ENCODE results near the gene CAP1.
"Not testable (repeated sequence)": the region's sequence is repeated elsewhere in the genome, so short reads cannot be mapped to it uniquely, and the experiment has no call there.

CAP1 gene

DNA sequence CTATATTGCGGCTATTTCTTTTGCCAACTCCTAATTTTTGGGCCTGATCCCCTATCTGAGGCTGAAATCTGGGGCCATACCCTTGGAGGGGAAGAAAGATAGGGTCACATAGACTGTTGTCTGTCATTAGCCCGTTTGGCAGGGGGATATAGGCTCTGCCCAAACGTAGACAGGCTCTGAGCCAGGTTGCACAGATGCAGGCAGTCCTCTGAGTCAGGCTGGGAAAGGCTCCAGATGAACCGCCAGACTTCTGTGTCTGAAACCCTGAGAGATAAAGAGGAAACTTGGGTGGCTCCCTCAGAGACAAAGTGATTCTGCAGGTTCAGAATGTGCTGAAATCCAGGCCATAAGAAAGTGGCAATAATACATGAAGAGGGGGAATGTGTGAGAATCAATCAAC lies 4.0 kb upstream of the CAP1 start:
- no peaks in the 10 kb centered on the region for H3K9me3 ChIP-seq (ENCODE audit: insufficient read depth, low read depth, low read length)
- H3K4me2 ChIP-seq (ENCODE audit: low read depth, low read length, poor library complexity, severe bottlenecking) = no peak overlapping the region
- peaks cover 5% of the 10 kb centered on the region for H3K27me3 ChIP-seq (ENCODE audit: insufficient read depth, low read length, poor library complexity, severe bottlenecking)
- H3K9me2 ChIP-seq (replicated peaks; ENCODE audit: low read depth, low read length) = no peaks in the 10 kb centered on the region
- H2AFZ ChIP-seq (ENCODE audit: low read length) = no peak overlapping the region
- H3K4me1 ChIP-seq (ENCODE audit: insufficient read depth, low read length, poor library complexity, severe bottlenecking) = peaks cover 42% of the 10 kb centered on the region
- H3K4me3 ChIP-seq (ENCODE audit: low read length, poor library complexity, severe bottlenecking) = no peak overlapping the region
- no peak for TF ChIP-seq EZH2phosphoT487 (IDR thresholded peaks at IDR 0.05; ENCODE audit: borderline replicate concordance)
- TF ChIP-seq, protein P1, sequence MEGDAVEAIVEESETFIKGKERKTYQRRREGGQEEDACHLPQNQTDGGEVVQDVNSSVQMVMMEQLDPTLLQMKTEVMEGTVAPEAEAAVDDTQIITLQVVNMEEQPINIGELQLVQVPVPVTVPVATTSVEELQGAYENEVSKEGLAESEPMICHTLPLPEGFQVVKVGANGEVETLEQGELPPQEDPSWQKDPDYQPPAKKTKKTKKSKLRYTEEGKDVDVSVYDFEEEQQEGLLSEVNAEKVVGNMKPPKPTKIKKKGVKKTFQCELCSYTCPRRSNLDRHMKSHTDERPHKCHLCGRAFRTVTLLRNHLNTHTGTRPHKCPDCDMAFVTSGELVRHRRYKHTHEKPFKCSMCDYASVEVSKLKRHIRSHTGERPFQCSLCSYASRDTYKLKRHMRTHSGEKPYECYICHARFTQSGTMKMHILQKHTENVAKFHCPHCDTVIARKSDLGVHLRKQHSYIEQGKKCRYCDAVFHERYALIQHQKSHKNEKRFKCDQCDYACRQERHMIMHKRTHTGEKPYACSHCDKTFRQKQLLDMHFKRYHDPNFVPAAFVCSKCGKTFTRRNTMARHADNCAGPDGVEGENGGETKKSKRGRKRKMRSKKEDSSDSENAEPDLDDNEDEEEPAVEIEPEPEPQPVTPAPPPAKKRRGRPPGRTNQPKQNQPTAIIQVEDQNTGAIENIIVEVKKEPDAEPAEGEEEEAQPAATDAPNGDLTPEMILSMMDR (conservative IDR thresholded peaks at IDR 0.05; ENCODE audit: low read length) = no peak
- H3K9ac ChIP-seq (ENCODE audit: low read depth, low read length, poor library complexity, severe bottlenecking) = peak overlapping the region; percentile 7
- H3K79me2 ChIP-seq (ENCODE audit: insufficient read depth, low read length) = peaks cover 10% of the 10 kb centered on the region
- H3K36me3 ChIP-seq (ENCODE audit: insufficient read depth, low read length) = no peaks in the 10 kb centered on the region
- peaks cover 9% of the 10 kb centered on the region for H4K20me1 ChIP-seq (ENCODE audit: insufficient read depth, low read length, poor library complexity, severe bottlenecking)
- peaks cover 13% of the 10 kb centered on the region for H3F3A ChIP-seq (ENCODE audit: low read depth)

DNA sequence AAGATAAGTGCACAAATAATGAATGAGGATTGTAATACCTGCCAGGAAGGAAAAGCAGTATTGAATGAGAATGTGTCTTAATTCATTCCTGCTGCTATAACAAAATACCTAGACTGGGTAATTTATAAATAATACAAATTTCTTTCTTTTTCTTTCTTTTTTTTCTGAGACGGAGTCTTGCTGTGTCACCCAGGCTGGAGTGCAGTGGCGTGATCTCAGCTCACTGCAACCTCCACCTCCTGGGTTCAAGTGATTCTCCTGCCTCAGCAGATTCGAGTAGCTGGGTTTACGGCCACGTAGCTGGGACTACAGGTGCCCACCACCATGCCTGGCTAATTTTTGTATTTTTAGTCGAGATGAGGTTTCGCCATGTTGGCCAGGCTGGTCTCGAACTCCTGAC lies 3.3 kb upstream of the CAP1 start:
- peaks cover 17% of the 10 kb centered on the region for H3K79me2 ChIP-seq (ENCODE audit: insufficient read depth, low read length)
- not testable (repeated sequence) for H3K9me2 ChIP-seq (replicated peaks; ENCODE audit: low read depth, low read length); H3K4me2 ChIP-seq (ENCODE audit: low read depth, low read length, poor library complexity, severe bottlenecking); H3K4me3 ChIP-seq (ENCODE audit: low read length, poor library complexity, severe bottlenecking); H3K27me3 ChIP-seq (ENCODE audit: insufficient read depth, low read length, poor library complexity, severe bottlenecking); H3K36me3 ChIP-seq (ENCODE audit: insufficient read depth, low read length); H2AFZ ChIP-seq (ENCODE audit: low read length); H3K9me3 ChIP-seq (ENCODE audit: insufficient read depth, low read depth, low read length)
- H4K20me1 ChIP-seq (ENCODE audit: insufficient read depth, low read length, poor library complexity, severe bottlenecking) = peaks cover 16% of the 10 kb centered on the region
- H3K9ac ChIP-seq (ENCODE audit: low read depth, low read length, poor library complexity, severe bottlenecking) = peak overlapping the region; percentile 7
- H3K4me1 ChIP-seq (ENCODE audit: insufficient read depth, low read length, poor library complexity, severe bottlenecking) = peaks cover 48% of the 10 kb centered on the region
- H3F3A ChIP-seq (ENCODE audit: low read depth) = peaks cover 13% of the 10 kb centered on the region

DNA sequence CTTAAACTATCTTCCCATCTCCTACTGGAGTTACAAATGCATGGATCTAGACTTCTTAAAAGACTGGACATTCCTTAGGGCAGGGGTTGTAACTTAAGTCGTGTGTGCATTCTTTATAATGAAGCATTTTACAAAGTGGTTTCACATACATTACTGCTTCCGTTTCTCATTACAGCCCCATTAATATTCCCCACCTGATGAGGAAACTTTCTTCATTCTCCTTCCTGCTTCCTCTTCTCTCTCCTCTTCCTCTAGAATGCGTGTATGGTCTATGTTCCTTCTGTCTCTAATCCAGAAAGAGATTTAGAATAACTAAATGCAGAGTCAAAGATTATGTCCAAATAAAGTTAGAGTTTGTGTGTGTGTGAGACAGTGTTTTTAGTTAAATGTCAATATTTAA lies 1.8 kb upstream of the CAP1 start:
- no peak for TF ChIP-seq EZH2phosphoT487 (IDR thresholded peaks at IDR 0.05; ENCODE audit: borderline replicate concordance)
- TF ChIP-seq, protein P1 (conservative IDR thresholded peaks at IDR 0.05; ENCODE audit: low read length) = no peak
- Histone ChIP-seq H3K9me2 (replicated peaks; ENCODE audit: low read depth, low read length) (no peaks in the 10 kb centered on the region), H3K4me3 (ENCODE audit: low read length, poor library complexity, severe bottlenecking) (peak overlapping the region; percentile 97), H3K36me3 (ENCODE audit: insufficient read depth, low read length) (no peaks in the 10 kb centered on the region), H3K4me2 (ENCODE audit: low read depth, low read length, poor library complexity, severe bottlenecking) (peak overlapping the region; percentile 88), H3K9me3 (ENCODE audit: insufficient read depth, low read depth, low read length) (no peaks in the 10 kb centered on the region), H3K27me3 (ENCODE audit: insufficient read depth, low read length, poor library complexity, severe bottlenecking) (peaks cover 5% of the 10 kb centered on the region), H3K4me1 (ENCODE audit: insufficient read depth, low read length, poor library complexity, severe bottlenecking) (peaks cover 56% of the 10 kb centered on the region), H4K20me1 (ENCODE audit: insufficient read depth, low read length, poor library complexity, severe bottlenecking) (peaks cover 22% of the 10 kb centered on the region), H3F3A (ENCODE audit: low read depth) (peaks cover 13% of the 10 kb centered on the region), H2AFZ (ENCODE audit: low read length) (no peak overlapping the region), H3K9ac (ENCODE audit: low read depth, low read length, poor library complexity, severe bottlenecking) (peak overlapping the region; percentile 99), H3K79me2 (ENCODE audit: insufficient read depth, low read length) (peaks cover 31% of the 10 kb centered on the region)

DNA sequence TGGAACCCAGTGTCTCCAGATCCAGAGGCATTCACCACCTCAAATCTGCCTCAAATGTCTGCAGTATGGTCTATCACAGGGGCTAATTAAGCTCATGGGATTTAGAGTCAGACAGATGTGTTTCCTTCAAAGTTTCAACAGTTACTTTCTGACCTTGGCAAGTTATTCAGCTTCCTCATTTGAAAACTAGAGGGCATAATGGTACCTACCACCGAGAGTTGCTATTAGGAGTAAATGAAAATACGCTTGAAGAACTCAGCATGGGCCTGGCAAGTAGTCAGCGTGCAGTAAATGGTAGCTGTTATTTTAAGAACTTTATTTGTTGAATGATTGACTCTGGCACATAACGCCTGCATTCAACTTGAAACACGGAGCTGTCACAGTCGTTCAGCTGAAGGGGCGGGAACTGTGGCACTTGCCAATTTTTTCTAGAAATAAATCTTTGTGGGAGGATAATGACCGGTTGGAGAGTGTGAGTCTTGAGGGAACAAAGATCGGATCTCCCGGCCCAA lies 1.2 kb upstream of the CAP1 start:
- H2AFZ ChIP-seq (ENCODE audit: low read length) = peak overlapping the region; percentile 40; the same call in 1 of the 2 replicates

More for the DNA sequence above, 1.2 kb upstream of the CAP1 start:
- no peak for TF ChIP-seq EZH2phosphoT487 (IDR thresholded peaks at IDR 0.05; ENCODE audit: borderline replicate concordance)
- TF ChIP-seq, protein P1 (conservative IDR thresholded peaks at IDR 0.05; ENCODE audit: low read length) = peak; percentile 56
- Histone ChIP-seq H3K9me2 (replicated peaks; ENCODE audit: low read depth, low read length) (no peaks in the 10 kb centered on the region), H3K27me3 (ENCODE audit: insufficient read depth, low read length, poor library complexity, severe bottlenecking) (peaks cover 5% of the 10 kb centered on the region), H3K9me3 (ENCODE audit: insufficient read depth, low read depth, low read length) (no peaks in the 10 kb centered on the region), H3K9ac (ENCODE audit: low read depth, low read length, poor library complexity, severe bottlenecking) (peak overlapping the region; percentile 99), H3K36me3 (ENCODE audit: insufficient read depth, low read length) (no peaks in the 10 kb centered on the region), H4K20me1 (ENCODE audit: insufficient read depth, low read length, poor library complexity, severe bottlenecking) (peaks cover 27% of the 10 kb centered on the region), H3K4me1 (ENCODE audit: insufficient read depth, low read length, poor library complexity, severe bottlenecking) (peaks cover 61% of the 10 kb centered on the region), H3F3A (ENCODE audit: low read depth) (peaks cover 13% of the 10 kb centered on the region), H3K4me2 (ENCODE audit: low read depth, low read length, poor library complexity, severe bottlenecking) (peak overlapping the region; percentile 88), H3K79me2 (ENCODE audit: insufficient read depth, low read length) (peaks cover 37% of the 10 kb centered on the region), H3K4me3 (ENCODE audit: low read length, poor library complexity, severe bottlenecking) (peak overlapping the region; percentile 97)
